RWPE1 (cell line): Measurements from ENCODE around the gene MEG3.

Source experiments
- CTCF ChIA-PET: fragments of 350-600 bp; sonication (Branson Sonifier 250); formaldehyde crosslinking; extraction: SDS; loops from one replicate; lab custom pipeline; 2021; lab: Yijun Ruan, JAX
- POLR2A ChIA-PET: fragments of 400-600 bp; formaldehyde crosslinking; extraction: SDS; loops from one replicate; lab custom pipeline; 2020; ENCODE audit warnings: antibody characterized with exemption; ENCODE audit not compliant: low non-redundant PET; lab: Yijun Ruan, JAX
- DNase-seq: peaks from one replicate; pipeline ENCODE4 v3.0.0; 2012; ENCODE audit warnings: low spot score
- H3K27ac ChIP-seq: fragments of 450-650 bp; 2 replicates; pipeline ENCODE4 v1.5.1; 2017
- CTCF ChIP-seq: fragments of 450-650 bp; conservative IDR thresholded peaks from 2 replicates; pipeline ENCODE4 v1.5.1; 2017; ENCODE audit warnings: low read depth, mild to moderate bottlenecking

The MEG3 gene

GRCh38 chr14:100842799-100843198, 16.9 kb downstream of the MEG3 start:
- no peak for DNase-seq
- H3K27ac ChIP-seq = no peak overlapping the region
- TF ChIP-seq CTCF = no peak
- ChIA-PET POLR2A (interaction anchor here (1.1 kb wide), 1 partner anchor 149 kb away, joined by 3 read pairs; no protein-coding TSS in a partner anchor), CTCF (no interaction called here)

- POLR2A ChIA-PET = no interaction called here
- no peak for DNase-seq
- H3K27ac ChIP-seq = no peak overlapping the region
- no peak for TF ChIP-seq CTCF
- CTCF ChIA-PET = no interaction called here
Observed at GRCh38 chr14:100844082-100844408, 18.1 kb downstream of the MEG3 start.

- ChIA-PET POLR2A (no interaction called here), CTCF (no interaction called here)
- H3K27ac ChIP-seq = no peak overlapping the region
- no peak for TF ChIP-seq CTCF
- DNase-seq = no peak
Observed at GRCh38 chr14:100844421-100844820, 18.5 kb downstream of the MEG3 start.

GRCh38 chr14:100844846-100845245, 18.9 kb downstream of the MEG3 start:
- POLR2A ChIA-PET = no interaction called here
- no peak overlapping the region for H3K27ac ChIP-seq
- no peak for DNase-seq
- CTCF ChIA-PET = no interaction called here
- TF ChIP-seq CTCF = no peak

GRCh38 chr14:100845341-100845740, 19.4 kb downstream of the MEG3 start:
- POLR2A ChIA-PET = no interaction called here
- no peak for TF ChIP-seq CTCF
- no peak for DNase-seq
- CTCF ChIA-PET = no interaction called here
- no peak overlapping the region for H3K27ac ChIP-seq

GRCh38 chr14:100846309-100846859, 20.5 kb downstream of the MEG3 start:
- ChIA-PET POLR2A (no interaction called here), CTCF (no interaction called here)
- DNase-seq = no peak
- H3K27ac ChIP-seq = no peak overlapping the region
- TF ChIP-seq CTCF = no peak
